Loucy (cell line): ENCODE measurements around the gene PXN.

ENCODE experiments used
- H2AFZ ChIP-seq: fragments of 200-600 bp; sonication (generic); 2 replicates; pipeline ENCODE4 v1.6.0; 2016; ENCODE audit warnings: antibody characterized with exemption, mild to moderate bottlenecking, low read length, moderate library complexity
- H3F3A ChIP-seq: fragments of 200-600 bp; 2 replicates; pipeline ENCODE4 v1.6.0; 2016; ENCODE audit warnings: antibody characterized with exemption, low read depth, mild to moderate bottlenecking
- H3K27me3 ChIP-seq: fragments of 200-600 bp; sonication (generic); 2 replicates; pipeline ENCODE4 v1.6.1; 2014; ENCODE audit warnings: low read length, mild to moderate bottlenecking; ENCODE audit not compliant: insufficient read depth, poor library complexity, severe bottlenecking
- H3K36me3 ChIP-seq: fragments of 200-600 bp; sonication (generic); 2 replicates; pipeline ENCODE4 v1.6.1; 2016; ENCODE audit warnings: low read length; ENCODE audit not compliant: insufficient read depth
- H3K4me1 ChIP-seq: fragments of 200-600 bp; sonication (generic); 2 replicates; pipeline ENCODE4 v1.5.1; 2014; ENCODE audit warnings: low read length, mild to moderate bottlenecking; ENCODE audit not compliant: insufficient read depth, poor library complexity, severe bottlenecking
- H3K4me2 ChIP-seq: fragments of 200-600 bp; sonication (generic); 2 replicates; pipeline ENCODE4 v1.6.0; 2014; ENCODE audit warnings: antibody characterized with exemption, low read length, low read depth, mild to moderate bottlenecking; ENCODE audit not compliant: poor library complexity, severe bottlenecking
- H3K4me3 ChIP-seq: fragments of 200-600 bp; sonication (generic); 2 replicates; pipeline ENCODE4 v1.5.1; 2014; ENCODE audit warnings: low read length, mild to moderate bottlenecking, mixed read lengths; ENCODE audit not compliant: poor library complexity, severe bottlenecking
- H3K79me2 ChIP-seq: fragments of 200-600 bp; sonication (generic); 2 replicates; pipeline ENCODE4 v1.6.1; 2014; ENCODE audit warnings: low read length; ENCODE audit not compliant: insufficient read depth
- H3K9ac ChIP-seq: fragments of 200-600 bp; sonication (generic); 2 replicates; pipeline ENCODE4 v1.6.0; 2014; ENCODE audit warnings: mild to moderate bottlenecking, low read depth, low read length, moderate library complexity; ENCODE audit not compliant: poor library complexity, severe bottlenecking
- H3K9me2 ChIP-seq: fragments of 200-600 bp; sonication (generic); replicated peaks from 2 replicates; pipeline ENCODE4 v1.6.1; 2016; ENCODE audit warnings: low read depth, low read length, mixed read lengths
- H3K9me3 ChIP-seq: fragments of 200-600 bp; sonication (generic); 2 replicates; pipeline ENCODE4 v1.6.1; 2014; ENCODE audit warnings: mild to moderate bottlenecking, antibody characterized with exemption, low read length, low read depth; ENCODE audit not compliant: insufficient read depth
- H4K20me1 ChIP-seq: fragments of 200-600 bp; sonication (generic); 2 replicates; pipeline ENCODE4 v1.6.0; 2014; ENCODE audit warnings: antibody characterized with exemption, low read length, mild to moderate bottlenecking; ENCODE audit not compliant: insufficient read depth, poor library complexity, severe bottlenecking
- EZH2phosphoT487 ChIP-seq: fragments of 200-600 bp; IDR thresholded peaks from 2 replicates; pipeline ENCODE4 v1.6.1; 2018; ENCODE audit warnings: antibody characterized with exemption, mild to moderate bottlenecking, moderate library complexity, borderline replicate concordance
- TF ChIP-seq, protein P1 (sequence below): fragments of 200-600 bp; sonication (generic); conservative IDR thresholded peaks from 2 replicates; pipeline ENCODE4 v1.5.1; 2014; ENCODE audit warnings: mild to moderate bottlenecking, antibody characterized with exemption, low read length

The PXN gene

GRCh38 chr12:120170631-120171030, 94.9 kb downstream of the PXN start:
- peaks cover 70% of the 10 kb centered on the region for H3K36me3 ChIP-seq
- no peak overlapping the region for H2AFZ ChIP-seq
- H3K9me2 ChIP-seq, result no peaks in the 10 kb centered on the region
- no peaks in the 10 kb centered on the region for H4K20me1 ChIP-seq
- no peaks in the 10 kb centered on the region for H3K4me1 ChIP-seq
- H3F3A ChIP-seq, result no peaks in the 10 kb centered on the region
- H3K4me3 ChIP-seq, result no peak overlapping the region
- no peaks in the 10 kb centered on the region for H3K79me2 ChIP-seq
- no peak overlapping the region for H3K4me2 ChIP-seq
- H3K9me3 ChIP-seq, result no peaks in the 10 kb centered on the region
- H3K9ac ChIP-seq, result no peak overlapping the region
- H3K27me3 ChIP-seq, result no peaks in the 10 kb centered on the region
- TF ChIP-seq, protein P1, sequence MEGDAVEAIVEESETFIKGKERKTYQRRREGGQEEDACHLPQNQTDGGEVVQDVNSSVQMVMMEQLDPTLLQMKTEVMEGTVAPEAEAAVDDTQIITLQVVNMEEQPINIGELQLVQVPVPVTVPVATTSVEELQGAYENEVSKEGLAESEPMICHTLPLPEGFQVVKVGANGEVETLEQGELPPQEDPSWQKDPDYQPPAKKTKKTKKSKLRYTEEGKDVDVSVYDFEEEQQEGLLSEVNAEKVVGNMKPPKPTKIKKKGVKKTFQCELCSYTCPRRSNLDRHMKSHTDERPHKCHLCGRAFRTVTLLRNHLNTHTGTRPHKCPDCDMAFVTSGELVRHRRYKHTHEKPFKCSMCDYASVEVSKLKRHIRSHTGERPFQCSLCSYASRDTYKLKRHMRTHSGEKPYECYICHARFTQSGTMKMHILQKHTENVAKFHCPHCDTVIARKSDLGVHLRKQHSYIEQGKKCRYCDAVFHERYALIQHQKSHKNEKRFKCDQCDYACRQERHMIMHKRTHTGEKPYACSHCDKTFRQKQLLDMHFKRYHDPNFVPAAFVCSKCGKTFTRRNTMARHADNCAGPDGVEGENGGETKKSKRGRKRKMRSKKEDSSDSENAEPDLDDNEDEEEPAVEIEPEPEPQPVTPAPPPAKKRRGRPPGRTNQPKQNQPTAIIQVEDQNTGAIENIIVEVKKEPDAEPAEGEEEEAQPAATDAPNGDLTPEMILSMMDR, result no peak

DNA sequence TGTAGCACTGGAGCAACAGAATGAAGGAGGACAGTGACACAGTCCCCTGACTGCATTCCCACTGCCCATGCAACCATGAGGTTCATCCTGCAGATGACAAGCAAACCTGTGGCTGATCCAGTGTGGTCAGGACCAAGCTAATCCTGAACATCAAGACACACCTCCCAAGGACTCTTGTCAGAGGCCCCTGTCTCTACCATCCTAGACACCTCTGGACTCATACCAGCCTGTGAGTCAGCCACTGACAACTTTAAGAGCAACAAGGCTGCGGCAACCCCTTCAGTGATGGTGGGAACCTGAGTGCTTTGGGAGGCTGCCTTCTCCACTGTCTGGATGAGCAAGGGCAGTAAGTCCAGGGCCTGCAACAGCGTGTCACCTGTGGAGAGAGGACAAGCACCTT, 95.6 kb downstream of the PXN start:
- Histone ChIP-seq H2AFZ (no peak overlapping the region), H3K9me3 (no peaks in the 10 kb centered on the region), H3K9me2 (no peaks in the 10 kb centered on the region), H3K27me3 (no peaks in the 10 kb centered on the region), H4K20me1 (no peaks in the 10 kb centered on the region), H3K9ac (no peak overlapping the region), H3K4me1 (no peaks in the 10 kb centered on the region), H3F3A (no peaks in the 10 kb centered on the region), H3K36me3 (peaks cover 67% of the 10 kb centered on the region; the same call in 1 of the 2 replicates), H3K79me2 (no peaks in the 10 kb centered on the region), H3K4me3 (no peak overlapping the region), H3K4me2 (no peak overlapping the region)
- TF ChIP-seq, protein P1, result no peak
- TF ChIP-seq EZH2phosphoT487, result no peak

DNA sequence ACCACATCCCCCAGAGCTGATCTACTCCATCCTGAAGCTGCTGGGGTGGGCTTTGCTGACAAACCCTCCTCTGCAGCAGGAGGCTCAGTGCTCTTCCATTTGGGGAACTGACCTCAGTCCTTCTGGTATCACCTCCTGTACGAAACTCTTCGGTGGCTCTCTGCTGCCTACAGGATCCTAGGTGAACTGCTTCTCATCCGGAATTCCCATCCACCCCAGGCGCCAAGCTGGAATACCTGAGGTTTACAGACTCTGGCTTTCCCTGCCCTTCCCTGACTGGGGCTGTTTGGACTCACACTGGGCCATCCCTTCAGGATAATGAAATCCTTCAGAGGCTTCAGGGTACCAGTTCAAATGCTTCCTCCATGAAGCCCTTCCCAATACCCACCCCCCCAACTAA, 97.2 kb downstream of the PXN start:
- no peak for TF ChIP-seq EZH2phosphoT487
- TF ChIP-seq, protein P1, result no peak
- Histone ChIP-seq H3K79me2 (no peaks in the 10 kb centered on the region), H3K9me2 (no peaks in the 10 kb centered on the region), H3K9ac (no peak overlapping the region), H4K20me1 (no peaks in the 10 kb centered on the region), H3K4me3 (no peak overlapping the region), H2AFZ (no peak overlapping the region), H3K9me3 (no peaks in the 10 kb centered on the region), H3K4me1 (no peaks in the 10 kb centered on the region), H3K27me3 (no peaks in the 10 kb centered on the region), H3K36me3 (peaks cover 66% of the 10 kb centered on the region; the same call in 1 of the 2 replicates), H3K4me2 (no peak overlapping the region), H3F3A (no peaks in the 10 kb centered on the region)
